SH-SY5Y (cell line): ENCODE measurements around the gene MPHOSPH9.

Source experiments
- GATA2 ChIP-seq: IDR thresholded peaks from 2 replicates; pipeline ENCODE4 v1.6.1; 2011; ENCODE audit warnings: mild to moderate bottlenecking, low read depth, low read length
- GATA3 ChIP-seq: IDR thresholded peaks from 2 replicates; pipeline ENCODE4 v1.6.1; 2011; ENCODE audit warnings: low read depth, mild to moderate bottlenecking, low read length, moderate library complexity

MPHOSPH9 gene, protein sequence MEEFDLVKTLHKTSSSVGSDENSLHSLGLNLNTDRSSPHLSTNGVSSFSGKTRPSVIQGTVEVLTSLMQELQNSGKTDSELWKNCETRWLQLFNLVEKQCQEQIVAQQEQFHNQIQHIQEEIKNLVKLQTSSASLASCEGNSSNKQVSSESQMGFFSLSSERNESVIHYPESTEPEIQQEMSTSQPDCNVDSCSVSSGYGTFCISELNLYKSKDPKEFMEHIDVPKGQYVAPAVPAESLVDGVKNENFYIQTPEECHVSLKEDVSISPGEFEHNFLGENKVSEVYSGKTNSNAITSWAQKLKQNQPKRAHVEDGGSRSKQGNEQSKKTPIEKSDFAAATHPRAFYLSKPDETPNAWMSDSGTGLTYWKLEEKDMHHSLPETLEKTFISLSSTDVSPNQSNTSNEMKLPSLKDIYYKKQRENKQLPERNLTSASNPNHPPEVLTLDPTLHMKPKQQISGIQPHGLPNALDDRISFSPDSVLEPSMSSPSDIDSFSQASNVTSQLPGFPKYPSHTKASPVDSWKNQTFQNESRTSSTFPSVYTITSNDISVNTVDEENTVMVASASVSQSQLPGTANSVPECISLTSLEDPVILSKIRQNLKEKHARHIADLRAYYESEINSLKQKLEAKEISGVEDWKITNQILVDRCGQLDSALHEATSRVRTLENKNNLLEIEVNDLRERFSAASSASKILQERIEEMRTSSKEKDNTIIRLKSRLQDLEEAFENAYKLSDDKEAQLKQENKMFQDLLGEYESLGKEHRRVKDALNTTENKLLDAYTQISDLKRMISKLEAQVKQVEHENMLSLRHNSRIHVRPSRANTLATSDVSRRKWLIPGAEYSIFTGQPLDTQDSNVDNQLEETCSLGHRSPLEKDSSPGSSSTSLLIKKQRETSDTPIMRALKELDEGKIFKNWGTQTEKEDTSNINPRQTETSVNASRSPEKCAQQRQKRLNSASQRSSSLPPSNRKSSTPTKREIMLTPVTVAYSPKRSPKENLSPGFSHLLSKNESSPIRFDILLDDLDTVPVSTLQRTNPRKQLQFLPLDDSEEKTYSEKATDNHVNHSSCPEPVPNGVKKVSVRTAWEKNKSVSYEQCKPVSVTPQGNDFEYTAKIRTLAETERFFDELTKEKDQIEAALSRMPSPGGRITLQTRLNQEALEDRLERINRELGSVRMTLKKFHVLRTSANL

DNA sequence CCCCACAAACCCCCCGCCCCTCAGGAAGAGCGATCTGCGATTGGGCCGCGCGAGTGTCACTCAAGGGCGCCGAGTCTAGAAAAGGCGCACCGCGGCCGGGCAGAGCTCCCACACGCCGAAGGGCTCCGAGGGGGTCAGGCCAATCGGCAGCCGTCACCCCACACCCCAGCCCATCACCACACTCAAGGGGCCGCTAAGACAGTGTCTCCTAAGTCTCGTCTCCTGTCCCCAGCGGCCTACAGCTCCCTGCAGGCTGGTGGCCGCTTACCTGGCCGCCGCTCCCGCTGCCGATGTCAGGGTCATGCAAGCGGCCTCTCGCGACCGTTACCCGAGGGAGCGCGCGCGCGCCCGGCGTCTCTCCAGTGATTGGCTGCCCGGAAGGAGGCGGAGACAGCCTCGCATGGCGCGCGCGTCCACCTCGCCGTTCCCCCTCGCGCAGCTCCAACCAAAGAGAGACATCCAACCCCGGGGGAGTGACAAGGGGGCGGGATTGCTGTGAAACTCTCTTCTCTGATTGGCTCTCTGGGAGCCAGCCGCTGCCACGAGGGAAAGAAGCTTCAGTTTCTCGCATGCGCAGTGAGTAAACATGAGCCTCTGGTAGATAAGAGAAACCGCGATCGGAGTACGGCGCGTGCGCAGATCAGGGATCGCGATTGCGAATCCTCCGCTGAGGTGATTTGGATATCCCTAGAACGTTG, at the start of gene MPHOSPH9, which contains the start of gene MTRFR:
Gene MPHOSPH9 (minus strand): TSS at position 335 of the 698 bp plus-strand sequence. CDS start 2,777 bp downstream, outside the sequence.
Gene MTRFR (plus strand): TSS at position 630 of the 698 bp plus-strand sequence. CDS start 20,239 bp downstream, outside the sequence.
- TF ChIP-seq GATA2 (peak; percentile 97), GATA3 (peak; percentile 75)

DNA sequence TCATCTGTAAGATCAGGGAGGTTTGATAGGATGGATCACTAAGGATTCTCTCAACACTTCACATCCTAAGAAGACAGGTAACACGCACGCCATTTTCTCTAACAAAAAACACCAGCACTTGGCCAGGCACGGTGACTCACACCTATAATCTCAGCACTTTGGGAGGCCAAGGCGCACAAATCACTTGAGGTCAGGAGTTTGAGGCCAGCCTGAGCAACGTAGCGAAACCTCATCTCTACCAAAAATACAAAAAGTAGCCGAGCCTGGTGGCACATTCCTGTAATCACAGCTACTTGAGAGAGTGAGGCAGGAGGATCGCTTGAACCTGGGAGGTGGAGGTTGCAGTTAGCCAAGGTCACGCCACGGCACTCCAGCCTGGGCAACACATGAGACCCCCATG, 49.2 kb upstream of the MPHOSPH9 start:
- no peak for TF ChIP-seq GATA3
- TF ChIP-seq GATA2, result no peak

DNA sequence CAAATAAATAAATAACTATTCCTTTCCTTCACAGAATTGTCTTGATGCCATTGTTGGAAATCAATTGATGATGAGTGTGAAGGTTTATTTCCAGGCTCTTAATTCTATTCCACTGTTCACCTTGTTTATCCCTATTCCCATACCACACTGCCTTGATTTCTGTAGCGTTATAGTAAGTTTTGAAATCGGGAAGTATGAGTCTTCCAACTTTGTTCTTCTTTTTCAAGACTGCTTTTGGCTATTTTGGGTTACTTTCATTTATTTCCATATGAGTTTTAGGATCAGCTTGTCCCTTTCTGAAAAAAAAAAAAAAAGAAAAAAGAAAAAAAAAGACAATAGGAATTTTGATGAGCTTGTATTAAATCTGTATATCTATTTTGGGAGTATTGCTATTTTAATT, 48.0 kb upstream of the MPHOSPH9 start:
- no peak for TF ChIP-seq GATA2
- no peak for TF ChIP-seq GATA3

DNA sequence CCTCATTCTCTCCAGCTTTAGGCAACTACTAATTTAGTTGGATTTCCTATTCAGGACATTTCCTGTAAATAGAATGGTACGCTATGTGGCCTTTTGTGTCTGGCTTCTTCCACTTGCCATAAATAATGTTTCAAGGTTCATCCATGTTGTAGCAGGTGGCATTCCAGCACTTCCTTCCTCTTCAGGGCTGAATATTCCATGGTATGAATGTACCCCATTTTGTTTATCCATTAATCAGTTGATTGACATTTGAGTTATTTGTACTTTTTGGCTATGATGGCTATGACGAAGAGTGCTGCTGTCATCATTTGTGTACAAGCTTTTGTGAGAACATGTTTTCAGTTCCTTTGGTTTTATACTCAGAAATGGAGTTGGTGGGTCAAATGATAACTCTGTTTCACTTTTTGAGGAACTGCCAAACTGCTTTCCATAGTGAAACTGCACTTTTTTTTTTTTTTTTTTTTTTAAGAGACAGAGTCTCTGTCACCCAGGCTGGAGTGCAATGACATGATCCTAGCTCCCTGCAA, 45.2 kb upstream of the MPHOSPH9 start:
- TF ChIP-seq GATA3, result no peak
- no peak for TF ChIP-seq GATA2

DNA sequence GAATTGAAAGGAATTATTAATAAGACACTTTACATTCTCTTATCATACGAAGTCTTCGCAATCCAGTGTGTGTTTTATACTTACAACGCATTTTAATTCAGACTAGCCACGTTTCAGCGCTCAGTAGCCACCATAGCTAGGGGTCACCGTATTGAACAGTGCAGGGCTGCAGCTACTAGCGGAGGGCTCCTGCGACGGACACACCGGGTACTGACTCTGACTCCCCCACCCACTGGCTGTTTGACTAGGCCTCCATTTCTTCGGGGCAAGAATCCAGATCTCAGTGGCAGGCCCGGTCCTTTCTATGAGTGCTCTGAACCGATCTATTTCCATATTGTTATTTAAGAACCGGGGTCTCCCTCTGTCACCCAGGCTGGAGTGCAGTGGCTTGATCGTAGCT, 40.2 kb upstream of the MPHOSPH9 start:
- no peak for TF ChIP-seq GATA2
- no peak for TF ChIP-seq GATA3

DNA sequence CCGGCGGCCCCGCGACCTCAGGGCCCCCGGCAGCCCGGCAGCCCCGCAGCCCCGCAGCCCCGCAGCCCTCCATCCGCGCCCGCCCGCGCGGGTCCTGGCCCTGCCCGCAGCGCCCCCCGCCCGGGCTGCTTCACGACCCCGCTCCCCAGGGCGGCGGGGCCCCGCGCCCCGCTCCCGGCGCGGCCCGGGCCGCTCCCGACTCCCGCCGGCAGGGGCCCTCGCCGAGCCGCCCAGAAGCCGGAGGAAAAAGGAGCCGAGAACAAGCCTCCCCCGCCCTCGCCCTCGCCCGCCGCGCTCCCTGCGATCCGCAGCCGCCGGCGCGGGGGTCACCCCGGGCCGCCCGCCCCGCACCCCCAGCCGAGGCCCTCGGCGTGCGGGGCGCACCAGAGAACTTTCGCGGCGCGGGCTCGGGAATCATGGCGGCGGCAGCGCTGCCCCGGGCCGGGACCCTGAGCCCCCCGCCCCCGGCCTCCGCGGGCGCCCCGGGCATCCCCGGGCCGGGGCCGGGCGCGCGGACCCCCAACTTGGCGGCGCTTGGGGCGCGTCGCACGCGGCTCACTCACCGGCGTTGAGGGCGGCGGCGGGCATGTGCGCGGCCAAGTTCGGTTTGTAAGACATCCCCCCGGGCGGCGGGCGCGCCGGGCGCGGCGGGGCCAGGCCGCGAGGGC, 38.2 kb upstream of the MPHOSPH9 start:
- TF ChIP-seq GATA2 (no peak), GATA3 (no peak)

DNA sequence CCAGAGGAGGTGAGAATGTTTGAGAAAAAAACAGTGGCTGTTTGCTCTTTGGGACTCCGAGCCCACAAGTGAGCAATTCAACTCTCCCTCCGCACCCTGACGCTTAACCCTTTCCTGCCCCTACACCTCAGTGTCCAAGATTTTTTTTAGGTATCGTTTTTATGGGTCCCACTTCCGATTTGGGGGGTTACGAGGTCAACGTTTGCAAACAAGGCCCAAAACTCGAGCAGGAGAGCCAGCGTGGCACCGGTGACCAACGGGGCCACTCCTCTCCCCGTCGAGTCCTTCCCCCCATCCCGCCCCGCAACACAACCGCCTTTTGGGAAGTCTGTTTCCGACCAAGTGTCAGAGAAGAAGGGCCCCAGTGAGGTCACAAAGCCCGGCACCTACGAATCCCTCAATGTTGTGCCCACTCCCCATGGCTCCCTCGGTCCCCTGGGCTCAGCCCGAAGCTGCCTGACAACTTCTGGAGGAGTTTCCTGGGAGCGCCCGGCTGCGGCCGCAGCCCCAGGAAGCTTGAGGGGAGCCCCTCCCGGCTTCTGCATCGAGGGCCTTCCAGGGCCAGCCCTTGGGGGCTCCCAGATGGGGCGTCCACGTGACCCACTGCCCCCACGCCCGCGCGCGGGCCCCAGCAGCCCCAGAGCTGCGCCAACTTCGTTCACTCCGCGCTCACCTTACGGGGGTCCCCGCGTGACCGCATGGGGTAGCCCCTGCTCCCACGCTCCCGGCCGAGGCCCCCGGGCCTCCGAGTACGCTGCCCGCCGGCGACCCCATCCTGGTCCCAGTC, 37.5 kb upstream of the MPHOSPH9 start:
- no peak for TF ChIP-seq GATA2
- TF ChIP-seq GATA3, result no peak

DNA sequence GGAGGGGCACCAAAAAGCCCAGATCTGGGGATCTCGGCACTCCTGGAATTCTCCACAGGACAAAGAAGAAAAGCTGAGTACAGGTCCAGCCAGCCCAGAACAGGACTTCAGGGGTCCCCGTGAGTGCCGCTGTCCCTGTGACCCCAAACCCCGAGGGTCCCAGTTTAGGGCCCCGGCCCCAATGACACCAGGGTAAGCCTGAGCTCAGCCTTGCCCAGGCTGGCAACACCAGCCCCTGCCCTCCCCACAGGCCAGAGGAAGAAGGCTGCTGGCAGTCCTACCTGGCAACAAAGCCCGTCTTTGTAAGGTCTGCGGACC, 36.9 kb upstream of the MPHOSPH9 start:
- TF ChIP-seq GATA3 (no peak), GATA2 (no peak)

DNA sequence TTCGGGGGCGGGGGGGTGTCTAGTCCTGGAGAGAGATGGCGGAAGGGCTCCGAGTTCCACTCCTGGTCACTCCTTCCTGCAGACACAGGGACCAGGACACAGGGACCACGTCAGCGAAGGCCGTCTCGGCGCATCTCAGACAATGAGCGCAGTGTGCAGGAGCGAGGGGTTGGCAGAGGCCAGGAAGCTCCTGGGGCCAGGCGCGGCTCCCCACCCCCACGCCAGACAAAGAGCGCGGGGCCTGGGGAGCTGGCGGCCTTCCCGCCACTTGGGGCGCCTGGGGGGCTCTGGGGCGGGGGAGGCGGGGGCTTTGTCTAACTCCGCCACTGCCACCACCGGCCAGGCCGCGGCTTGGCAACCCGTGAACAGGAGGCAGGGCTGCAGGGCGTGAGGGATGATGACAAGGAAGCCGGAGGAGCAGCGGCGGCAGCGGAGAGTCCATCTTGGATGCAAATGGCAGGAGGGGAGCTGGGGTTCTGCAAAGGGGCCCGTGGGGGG, 36.5 kb upstream of the MPHOSPH9 start:
- TF ChIP-seq GATA3 (no peak), GATA2 (no peak)

DNA sequence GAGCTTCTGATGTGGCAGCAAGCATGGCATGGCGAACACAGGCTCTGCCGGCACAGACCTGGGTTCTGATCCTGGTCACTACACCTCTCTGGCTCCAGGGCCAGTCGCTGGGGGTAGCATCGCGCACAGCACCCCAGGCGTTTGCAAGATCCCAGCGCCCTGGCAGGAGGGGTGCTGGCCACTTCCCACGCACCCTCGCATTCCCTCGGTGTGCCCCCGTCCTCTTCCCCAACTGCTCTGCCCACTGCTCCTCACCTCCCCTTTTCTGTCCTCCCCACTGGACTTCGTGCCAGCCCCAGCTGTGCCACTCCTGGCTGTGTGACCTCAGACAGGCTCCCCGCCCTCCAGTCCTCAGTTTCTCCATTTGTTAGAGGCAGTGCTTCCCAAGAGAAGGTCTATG, 35.9 kb upstream of the MPHOSPH9 start:
- TF ChIP-seq GATA2 (no peak), GATA3 (no peak)

DNA sequence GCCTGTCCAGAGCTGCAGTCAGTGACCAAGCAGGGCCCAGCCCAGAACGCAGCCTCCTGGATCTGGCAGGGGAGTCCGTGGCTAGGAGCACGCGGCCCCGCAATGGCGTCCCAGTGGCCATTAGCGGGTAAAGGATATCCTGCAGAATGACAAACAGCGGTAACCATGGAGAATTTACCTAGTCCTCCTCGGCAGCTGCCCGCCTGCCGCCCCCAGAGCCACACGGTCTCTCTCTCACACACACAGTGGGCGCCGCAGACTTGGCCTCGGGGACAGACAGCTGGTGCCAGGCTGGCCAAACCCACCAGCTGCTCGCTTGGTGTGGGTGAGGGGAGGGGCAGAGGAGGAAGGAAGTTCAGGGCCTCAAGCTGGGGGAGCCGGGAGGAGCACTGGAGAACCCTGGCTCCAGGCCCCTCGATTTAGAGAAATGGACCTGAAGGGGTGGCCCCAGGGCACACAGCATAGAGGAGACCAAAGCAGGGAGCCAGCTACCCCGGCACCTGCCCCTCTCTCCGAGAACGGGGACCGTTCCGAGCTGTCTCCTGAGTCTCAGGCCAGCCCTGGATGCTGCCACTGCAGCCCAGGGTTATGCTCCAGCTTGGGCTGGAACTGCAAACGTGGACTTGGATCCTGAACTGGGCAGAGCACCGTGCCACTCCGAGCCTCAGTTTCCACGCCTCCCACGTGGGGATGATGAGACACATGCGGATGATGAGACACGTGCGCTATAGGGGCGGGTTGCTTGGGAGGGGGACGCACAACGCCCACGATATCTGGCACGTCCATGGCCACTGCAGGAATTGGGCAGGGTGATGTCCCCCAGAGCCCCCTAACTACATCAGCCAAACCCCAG, 35.3 kb upstream of the MPHOSPH9 start:
- TF ChIP-seq GATA3 (no peak), GATA2 (no peak)
